Right lobe of liver (tissue), 4 donors: ENCODE measurements around the gene KIF15.

Source experiments
- POLR2A ChIP-seq: fragments of 450-650 bp; IDR thresholded peaks from one replicate; pipeline ENCODE4 v1.6.1; 2017; ENCODE audit warnings: antibody characterized with exemption, mild to moderate bottlenecking
- TF ChIP-seq, protein P1 (sequence below), 4 donors: fragments of 200-600 bp in 3 of 4; fragments of 450-650 bp in 1 of 4; IDR thresholded peaks; one replicate each; pipeline versions ENCODE4 v1.5.1 to v1.8.0; 2016 to 2022; ENCODE audit warnings: antibody characterized with exemption in 4 of 4, mild to moderate bottlenecking in 2 of 4
- donor health status: DM: no; HTN: no; CAD: no.
- donor health status: DM: no; HTN: no; CAD: no.
- donor health status: DM: no; HTN: yes; CAD: no.

DNA sequence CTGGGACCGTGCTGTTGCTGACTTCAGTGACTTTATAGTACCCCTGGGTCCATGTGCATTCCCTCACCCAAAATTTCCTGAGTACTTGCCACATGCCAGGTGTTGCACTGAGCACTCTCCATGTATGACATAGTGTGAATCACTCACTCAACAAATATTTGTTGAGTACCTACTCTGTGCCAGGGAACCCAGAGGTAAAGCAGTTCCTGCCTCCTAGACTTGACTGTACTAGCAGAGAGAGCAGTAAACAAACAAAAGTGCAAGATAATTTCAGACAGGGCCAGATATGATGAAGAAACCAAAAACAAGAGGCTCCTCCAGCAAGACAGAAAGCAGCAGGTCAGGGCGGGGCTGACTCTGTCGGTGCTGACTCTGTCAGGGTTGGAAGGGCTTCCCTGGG is 125.0 kb downstream of the KIF15 start:
- TF ChIP-seq, protein P1, sequence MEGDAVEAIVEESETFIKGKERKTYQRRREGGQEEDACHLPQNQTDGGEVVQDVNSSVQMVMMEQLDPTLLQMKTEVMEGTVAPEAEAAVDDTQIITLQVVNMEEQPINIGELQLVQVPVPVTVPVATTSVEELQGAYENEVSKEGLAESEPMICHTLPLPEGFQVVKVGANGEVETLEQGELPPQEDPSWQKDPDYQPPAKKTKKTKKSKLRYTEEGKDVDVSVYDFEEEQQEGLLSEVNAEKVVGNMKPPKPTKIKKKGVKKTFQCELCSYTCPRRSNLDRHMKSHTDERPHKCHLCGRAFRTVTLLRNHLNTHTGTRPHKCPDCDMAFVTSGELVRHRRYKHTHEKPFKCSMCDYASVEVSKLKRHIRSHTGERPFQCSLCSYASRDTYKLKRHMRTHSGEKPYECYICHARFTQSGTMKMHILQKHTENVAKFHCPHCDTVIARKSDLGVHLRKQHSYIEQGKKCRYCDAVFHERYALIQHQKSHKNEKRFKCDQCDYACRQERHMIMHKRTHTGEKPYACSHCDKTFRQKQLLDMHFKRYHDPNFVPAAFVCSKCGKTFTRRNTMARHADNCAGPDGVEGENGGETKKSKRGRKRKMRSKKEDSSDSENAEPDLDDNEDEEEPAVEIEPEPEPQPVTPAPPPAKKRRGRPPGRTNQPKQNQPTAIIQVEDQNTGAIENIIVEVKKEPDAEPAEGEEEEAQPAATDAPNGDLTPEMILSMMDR (IDR thresholded peaks at IDR 0.05), result no peak
- TF ChIP-seq POLR2A, result no peak
